A673 (cell line): Measurements from ENCODE around the gene MIDN. TPM values are rescaled to one million over a fixed set of nuclear protein-coding genes. Genes with fewer than 3 reads are reported as not detected.

Source experiments
- BruUV-seq: library from RNA; stranded (reverse); fragments of 400-500 nt; replicated peaks from 2 replicates; lab custom pipeline; 2021; lab: Mats Ljungman, UMichigan
- CTCF ChIA-PET: fragments of 300-600 bp; sonication (Branson Sonifier 250); formaldehyde crosslinking; loops from one replicate; lab custom pipeline; 2022; ENCODE audit warnings: antibody characterized with exemption; lab: Charles Lee
- POLR2A ChIA-PET: fragments of 300-600 bp; sonication (Branson Sonifier 250); formaldehyde crosslinking; loops from one replicate; lab custom pipeline; 2022; ENCODE audit warnings: antibody characterized with exemption; ENCODE audit not compliant: low non-redundant PET; lab: Charles Lee
- DNase-seq: peaks from one replicate; pipeline ENCODE4 v3.0.0-alpha.2; 2015; ENCODE audit warnings: low spot score
- H3K27ac ChIP-seq: fragments of 200-600 bp; sonication (generic); 2 replicates; pipeline ENCODE4 v1.5.1; 2016; ENCODE audit warnings: mixed run types, low read depth, mild to moderate bottlenecking, mixed read lengths, antibody characterized with exemption, low read length; ENCODE audit not compliant: poor library complexity, severe bottlenecking
- H3K27me3 ChIP-seq: fragments of 200-600 bp; sonication (generic); replicated peaks from 2 replicates; pipeline ENCODE4 v1.6.1; 2017; ENCODE audit warnings: mixed run types, low read depth, mild to moderate bottlenecking, mixed read lengths, antibody characterized with exemption, low read length; ENCODE audit not compliant: insufficient read depth, poor library complexity
- H3K36me3 ChIP-seq: fragments of 200-600 bp; sonication (generic); 2 replicates; pipeline ENCODE4 v1.6.1; 2016; ENCODE audit warnings: mixed run types, mild to moderate bottlenecking, mixed read lengths, antibody characterized with exemption, low read length; ENCODE audit not compliant: insufficient read depth, poor library complexity, severe bottlenecking
- H3K4me1 ChIP-seq: fragments of 200-600 bp; sonication (generic); 2 replicates; pipeline ENCODE4 v1.6.1; 2017; ENCODE audit warnings: mixed run types, mild to moderate bottlenecking, mixed read lengths, antibody characterized with exemption, low read length; ENCODE audit not compliant: insufficient read depth, poor library complexity, severe bottlenecking
- H3K4me3 ChIP-seq: fragments of 200-600 bp; sonication (generic); 2 replicates; pipeline ENCODE4 v1.5.1; 2016; ENCODE audit warnings: low read depth, mixed run types, mild to moderate bottlenecking, mixed read lengths, low read length; ENCODE audit not compliant: poor library complexity, severe bottlenecking
- H3K9me3 ChIP-seq: fragments of 200-600 bp; sonication (generic); 2 replicates; pipeline ENCODE4 v1.6.1; 2016; ENCODE audit warnings: mixed run types, low read depth, mild to moderate bottlenecking, mixed read lengths, antibody characterized with exemption, low read length; ENCODE audit not compliant: poor library complexity, severe bottlenecking
- CTCF ChIP-seq: fragments of 300-800, 200-600 bp; sonication (generic); conservative IDR thresholded peaks from 2 replicates; pipeline ENCODE4 v1.5.1; 2017; ENCODE audit warnings: low read depth, mild to moderate bottlenecking, antibody characterized with exemption, low read length, moderate library complexity, mixed read lengths
- EZH2 ChIP-seq: fragments of 200-600 bp; sonication (generic); IDR thresholded peaks from 2 replicates; pipeline ENCODE4 v1.6.1; 2017; ENCODE audit warnings: borderline replicate concordance, low read depth, mild to moderate bottlenecking, mixed read lengths, antibody characterized with exemption, low read length; ENCODE audit not compliant: poor library complexity, severe bottlenecking
- intact Hi-C: fragments of 100-400 bp; cut with micrococcal nuclease; formaldehyde crosslinking; loops from one replicate; pipeline ENCODE4 v1.10.0; 2022; ENCODE audit not compliant: unreplicated experiment
- total RNA-seq: library from RNA; stranded (reverse); gene quantifications from 2 replicates; pipeline ENCODE4 v1.2.3, GENCODE V29; 2021

Gene MIDN
- total RNA-seq, 1 experiment from 2014 or later, result 169 TPM

- TF ChIP-seq CTCF, result no peak
- TF ChIP-seq EZH2, result no peak
- Histone ChIP-seq H3K4me3 (peak overlapping the region; percentile 96), H3K27ac (peak overlapping the region; percentile 99), H3K36me3 (peaks cover 22% of the 10 kb centered on the region), H3K9me3 (no peaks in the 10 kb centered on the region), H3K4me1 (peaks cover 26% of the 10 kb centered on the region), H3K27me3 (no peaks in the 10 kb centered on the region)
- no peak for DNase-seq
- ChIA-PET POLR2A (no interaction called here), CTCF (no interaction called here)
- BruUV-seq, result no TSS peak
- intact Hi-C loops, result loop anchor here (2.0 to 10.0 kb wide), 3 partner anchors 19 to 383 kb away; partner anchors contain the start of genes CNN2, RNU6-2 and TMEM259
Observed at GRCh38 chr19:1247748-1248138, 640 bp upstream of the MIDN start.

- TF ChIP-seq CTCF (peak; percentile 64), EZH2 (no peak)
- intact Hi-C loops, result loop anchor here (2.0 to 10.0 kb wide), 3 partner anchors 18 to 384 kb away; partner anchors contain the start of genes CNN2, RNU6-2 and TMEM259
Observed at GRCh38 chr19:1248786-1249297, 459 bp downstream of the MIDN start.

GRCh38 chr19:1249298-1249989 lies 1.1 kb downstream of the MIDN start:
- H3K27ac ChIP-seq, result peak overlapping the region; percentile 99
- no peaks in the 10 kb centered on the region for H3K9me3 ChIP-seq
- TF ChIP-seq CTCF, result no peak
- TF ChIP-seq EZH2, result no peak
- peaks cover 25% of the 10 kb centered on the region for H3K4me1 ChIP-seq
- POLR2A ChIA-PET, result interaction anchor here (0.5 to 1.0 kb wide), 2 partner anchors 19 to 20 kb away, joined by 4 to 8 read pairs; partner anchors contain the start of gene CIRBP
- CTCF ChIA-PET, result interaction anchor here (1.0 kb wide), 1 partner anchor 17 kb away, joined by 3 read pairs; no protein-coding TSS in a partner anchor
- peak; percentile 98 for DNase-seq
- H3K4me3 ChIP-seq, result peak overlapping the region; percentile 96
- intact Hi-C loops, result loop anchor here (2.0 to 10.0 kb wide), 3 partner anchors 17 to 385 kb away; partner anchors contain the start of genes CNN2, RNU6-2 and TMEM259
- peaks cover 27% of the 10 kb centered on the region for H3K36me3 ChIP-seq
- no peaks in the 10 kb centered on the region for H3K27me3 ChIP-seq
- BruUV-seq, result no TSS peak

More at GRCh38 chr19:1248786-1249297, 459 bp downstream of the MIDN start:
- Histone ChIP-seq H3K4me1 (peaks cover 25% of the 10 kb centered on the region), H3K36me3 (peaks cover 25% of the 10 kb centered on the region), H3K4me3 (peak overlapping the region; percentile 96), H3K27ac (peak overlapping the region; percentile 99), H3K27me3 (no peaks in the 10 kb centered on the region), H3K9me3 (no peaks in the 10 kb centered on the region)
- POLR2A ChIA-PET, result interaction anchor here (0.5 to 1.0 kb wide), 2 partner anchors 20 to 21 kb away, joined by 4 to 8 read pairs; partner anchors contain the start of gene CIRBP
- BruUV-seq, result TSS peak; percentile 39
- CTCF ChIA-PET, result interaction anchor here (1.0 kb wide), 1 partner anchor 18 kb away, joined by 3 read pairs; no protein-coding TSS in a partner anchor
- peak; percentile 89 for DNase-seq
